Neural cell (in vitro differentiated cells): ENCODE results near the gene ANKS1B. TPM values are rescaled to one million over a fixed set of nuclear protein-coding genes. Genes with fewer than 3 reads are reported as not detected.

ENCODE experiments used
- H2AFZ ChIP-seq: fragments of 200-600, 300-800 bp; sonication (generic), shearing (Covaris generic); 2 replicates; pipeline ENCODE4 v1.6.0; 2014; ENCODE audit warnings: low read depth, mild to moderate bottlenecking, antibody characterized with exemption, low read length, moderate library complexity
- H3F3A ChIP-seq: fragments of 200-600 bp; shearing (Covaris generic); 2 replicates; pipeline ENCODE4 v1.6.1; 2016; ENCODE audit warnings: mild to moderate bottlenecking, moderate library complexity, mixed read lengths, antibody characterized with exemption, low read length; ENCODE audit not compliant: insufficient read depth, poor library complexity, severe bottlenecking
- H3K27ac ChIP-seq: fragments of 200-600, 300-800 bp; sonication (generic), shearing (Covaris generic); 2 replicates; pipeline ENCODE4 v1.5.1; 2014; ENCODE audit warnings: mild to moderate bottlenecking, low read length, moderate library complexity
- H3K27me3 ChIP-seq: fragments of 300-800, 200-600 bp; sonication (generic), shearing (Covaris generic); 2 replicates; pipeline ENCODE4 v1.6.0; 2014; ENCODE audit warnings: mild to moderate bottlenecking, low read depth, low read length, moderate library complexity; ENCODE audit not compliant: insufficient read depth
- H3K36me3 ChIP-seq: fragments of 300-800, 200-600 bp; sonication (generic), shearing (Covaris generic); 2 replicates; pipeline ENCODE4 v1.5.1; 2014; ENCODE audit warnings: mild to moderate bottlenecking, antibody characterized with exemption, low read length, moderate library complexity; ENCODE audit not compliant: insufficient read depth
- H3K4me2 ChIP-seq: fragments of 300-800, 200-600 bp; sonication (generic), shearing (Covaris generic); 2 replicates; pipeline ENCODE4 v1.6.0; 2014; ENCODE audit warnings: mild to moderate bottlenecking, low read length
- H3K4me3 ChIP-seq: fragments of 300-800, 200-600 bp; sonication (generic), shearing (Covaris generic); 2 replicates; pipeline ENCODE4 v1.5.1; 2014; ENCODE audit warnings: mild to moderate bottlenecking, low read length, moderate library complexity
- H3K79me2 ChIP-seq: fragments of 200-600 bp; shearing (Covaris generic); replicated peaks from 2 replicates; pipeline ENCODE4 v1.6.0; 2014; ENCODE audit warnings: mild to moderate bottlenecking, low read length, moderate library complexity; ENCODE audit not compliant: insufficient read depth
- H3K9ac ChIP-seq: fragments of 300-800, 200-600 bp; sonication (generic), shearing (Covaris generic); 2 replicates; pipeline ENCODE4 v1.6.1; 2016; ENCODE audit warnings: mild to moderate bottlenecking, low read length, mixed read lengths
- H3K9me2 ChIP-seq: fragments of 200-600 bp; shearing (Covaris generic); 2 replicates; pipeline ENCODE4 v1.6.1; 2016; ENCODE audit warnings: mild to moderate bottlenecking, low read length, mixed read lengths; ENCODE audit not compliant: insufficient read depth
- H3K9me3 ChIP-seq: fragments of 200-600, 300-800 bp; sonication (generic), shearing (Covaris generic); 2 replicates; pipeline ENCODE4 v1.6.1; 2016; ENCODE audit warnings: mild to moderate bottlenecking, mixed run types, low read length, moderate library complexity, mixed read lengths
- H4K20me1 ChIP-seq: fragments of 200-600 bp; shearing (Covaris generic); 2 replicates; pipeline ENCODE4 v1.6.1; 2016; ENCODE audit warnings: mild to moderate bottlenecking, mixed run types; ENCODE audit not compliant: insufficient read depth
- CTCF ChIP-seq: fragments of 450-650 bp; IDR thresholded peaks from 2 replicates; pipeline ENCODE4 v1.5.1; 2014; ENCODE audit warnings: antibody characterized with exemption, mild to moderate bottlenecking, moderate library complexity; ENCODE audit not compliant: poor library complexity, severe bottlenecking
- EP300 ChIP-seq: fragments of 450-650 bp; conservative IDR thresholded peaks from 2 replicates; pipeline ENCODE4 v1.6.1; 2014; ENCODE audit warnings: antibody characterized with exemption, mild to moderate bottlenecking, moderate library complexity; ENCODE audit not compliant: poor library complexity, severe bottlenecking
- EZH2 ChIP-seq: fragments of 200-600, 300-800 bp; shearing (Covaris generic), sonication (generic); IDR thresholded peaks from 2 replicates; pipeline ENCODE4 v1.6.1; 2014; ENCODE audit warnings: antibody characterized with exemption, low read length, borderline replicate concordance, mild to moderate bottlenecking; ENCODE audit not compliant: insufficient read depth, poor library complexity, severe bottlenecking
- MXI1 ChIP-seq: fragments of 450-650 bp; conservative IDR thresholded peaks from 2 replicates; pipeline ENCODE4 v1.6.1; 2014; ENCODE audit warnings: antibody characterized with exemption, mild to moderate bottlenecking; ENCODE audit not compliant: poor library complexity, severe bottlenecking
- POLR2AphosphoS5 ChIP-seq: IDR thresholded peaks from 2 replicates; pipeline ENCODE4 v1.6.1; 2012
- RAD21 ChIP-seq: fragments of 450-650 bp; conservative IDR thresholded peaks from 2 replicates; pipeline ENCODE4 v1.6.1; 2014; ENCODE audit warnings: antibody characterized with exemption, mild to moderate bottlenecking, moderate library complexity
- REST ChIP-seq: IDR thresholded peaks from 2 replicates; pipeline ENCODE4 v1.6.1; 2012; ENCODE audit warnings: borderline replicate concordance
- SMC3 ChIP-seq: fragments of 450-650 bp; conservative IDR thresholded peaks from 2 replicates; pipeline ENCODE4 v1.6.1; 2014; ENCODE audit warnings: antibody characterized with exemption, mild to moderate bottlenecking, moderate library complexity; ENCODE audit not compliant: poor library complexity
- TAF1 ChIP-seq: IDR thresholded peaks from 2 replicates; pipeline ENCODE4 v1.6.1; 2012; ENCODE audit warnings: low read depth
- polyA plus RNA-seq: library from polyadenylated mRNA; depleted of rRNA; stranded (reverse); fragments of >200 nt; gene quantifications from 2 replicates; pipeline ENCODE4 v1.2.3, GENCODE V29; 2014

Gene ANKS1B
- polyA plus RNA-seq, 1 donor from 2014 or later: 65.6 TPM

- Histone ChIP-seq H3K4me2 (no peak overlapping the region), H3F3A (no peaks in the 10 kb centered on the region), H3K36me3 (no peaks in the 10 kb centered on the region), H2AFZ (no peak overlapping the region), H3K9me3 (no peaks in the 10 kb centered on the region), H3K4me3 (no peak overlapping the region), H3K27me3 (no peaks in the 10 kb centered on the region), H3K79me2 (no peaks in the 10 kb centered on the region), H3K9ac (no peak overlapping the region), H3K27ac (no peak overlapping the region), H3K9me2 (no peaks in the 10 kb centered on the region), H4K20me1 (no peaks in the 10 kb centered on the region)
- TF ChIP-seq POLR2AphosphoS5: no peak
- no peak for TF ChIP-seq SMC3
- no peak for TF ChIP-seq CTCF
- TF ChIP-seq EZH2: no peak
- TF ChIP-seq REST: no peak
- TF ChIP-seq TAF1: no peak
- no peak for TF ChIP-seq RAD21
- no peak for TF ChIP-seq EP300
- no peak for TF ChIP-seq MXI1
Observed at GRCh38 chr12:99704458-99704857, 280.3 kb downstream of the ANKS1B start.

GRCh38 chr12:99704036-99704435 lies 280.7 kb downstream of the ANKS1B start:
- Histone ChIP-seq H3K27me3 (no peaks in the 10 kb centered on the region), H3K4me2 (no peak overlapping the region), H4K20me1 (no peaks in the 10 kb centered on the region), H3K9me2 (no peaks in the 10 kb centered on the region), H3K27ac (no peak overlapping the region), H3F3A (no peaks in the 10 kb centered on the region), H3K9ac (no peak overlapping the region), H3K36me3 (no peaks in the 10 kb centered on the region), H3K9me3 (no peaks in the 10 kb centered on the region), H3K4me3 (no peak overlapping the region), H3K79me2 (no peaks in the 10 kb centered on the region), H2AFZ (no peak overlapping the region)
- TF ChIP-seq EP300 (no peak), REST (no peak), SMC3 (no peak), MXI1 (no peak), CTCF (no peak), TAF1 (no peak), RAD21 (no peak), EZH2 (no peak), POLR2AphosphoS5 (no peak)
